ENCODE data around the gene TPRN. TPM values are rescaled to one million over a fixed set of nuclear protein-coding genes. Genes with fewer than 3 reads are reported as not detected.

The TPRN gene
- total and polyA plus RNA-seq, 7 donors = 3.0 to 80.5 (median 4.6) TPM

- TF ChIP-seq EP300 (IDR thresholded peaks at IDR 0.05) = no peak
- TF ChIP-seq, protein P1, sequence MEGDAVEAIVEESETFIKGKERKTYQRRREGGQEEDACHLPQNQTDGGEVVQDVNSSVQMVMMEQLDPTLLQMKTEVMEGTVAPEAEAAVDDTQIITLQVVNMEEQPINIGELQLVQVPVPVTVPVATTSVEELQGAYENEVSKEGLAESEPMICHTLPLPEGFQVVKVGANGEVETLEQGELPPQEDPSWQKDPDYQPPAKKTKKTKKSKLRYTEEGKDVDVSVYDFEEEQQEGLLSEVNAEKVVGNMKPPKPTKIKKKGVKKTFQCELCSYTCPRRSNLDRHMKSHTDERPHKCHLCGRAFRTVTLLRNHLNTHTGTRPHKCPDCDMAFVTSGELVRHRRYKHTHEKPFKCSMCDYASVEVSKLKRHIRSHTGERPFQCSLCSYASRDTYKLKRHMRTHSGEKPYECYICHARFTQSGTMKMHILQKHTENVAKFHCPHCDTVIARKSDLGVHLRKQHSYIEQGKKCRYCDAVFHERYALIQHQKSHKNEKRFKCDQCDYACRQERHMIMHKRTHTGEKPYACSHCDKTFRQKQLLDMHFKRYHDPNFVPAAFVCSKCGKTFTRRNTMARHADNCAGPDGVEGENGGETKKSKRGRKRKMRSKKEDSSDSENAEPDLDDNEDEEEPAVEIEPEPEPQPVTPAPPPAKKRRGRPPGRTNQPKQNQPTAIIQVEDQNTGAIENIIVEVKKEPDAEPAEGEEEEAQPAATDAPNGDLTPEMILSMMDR (IDR thresholded peaks at IDR 0.05) = no peak
- TF ChIP-seq POLR2A (IDR thresholded peaks at IDR 0.05) = no peak
- no peak for TF ChIP-seq POLR2AphosphoS5 (IDR thresholded peaks at IDR 0.05)
- no peaks in the 10 kb centered on the region for H3K36me3 ChIP-seq
- H3K4me3 ChIP-seq = peak within 1 kb of the TSS in 3 of 4 donors; percentile 27 to 42 (median 37)
- no peaks in the 10 kb centered on the region for H3K9me3 ChIP-seq
- peaks cover 56 to 89% (median 63%) of the 10 kb centered on the region in 3 donors for H3K27me3 ChIP-seq
- WGBS, 2 donors = 4 to 15% methylated on average over 41 of the region's 41 CpGs
- DNase-seq = no peak
- peaks cover 0 to 29% (median 29%) of the 10 kb centered on the region in 4 donors for H3K4me1 ChIP-seq
- H3K27ac ChIP-seq = no peak within 1 kb of the TSS
- intact Hi-C loops (cut with DNase I) = no loop called here
Measured at GRCh38 chr9:137169896-137170358, 30.6 kb downstream of the TPRN start, which contains the start of gene LRRC26. LRRC26 (minus strand) TSS chr9:137170051; CDS start chr9:137169943, 108 bp downstream.

DNA sequence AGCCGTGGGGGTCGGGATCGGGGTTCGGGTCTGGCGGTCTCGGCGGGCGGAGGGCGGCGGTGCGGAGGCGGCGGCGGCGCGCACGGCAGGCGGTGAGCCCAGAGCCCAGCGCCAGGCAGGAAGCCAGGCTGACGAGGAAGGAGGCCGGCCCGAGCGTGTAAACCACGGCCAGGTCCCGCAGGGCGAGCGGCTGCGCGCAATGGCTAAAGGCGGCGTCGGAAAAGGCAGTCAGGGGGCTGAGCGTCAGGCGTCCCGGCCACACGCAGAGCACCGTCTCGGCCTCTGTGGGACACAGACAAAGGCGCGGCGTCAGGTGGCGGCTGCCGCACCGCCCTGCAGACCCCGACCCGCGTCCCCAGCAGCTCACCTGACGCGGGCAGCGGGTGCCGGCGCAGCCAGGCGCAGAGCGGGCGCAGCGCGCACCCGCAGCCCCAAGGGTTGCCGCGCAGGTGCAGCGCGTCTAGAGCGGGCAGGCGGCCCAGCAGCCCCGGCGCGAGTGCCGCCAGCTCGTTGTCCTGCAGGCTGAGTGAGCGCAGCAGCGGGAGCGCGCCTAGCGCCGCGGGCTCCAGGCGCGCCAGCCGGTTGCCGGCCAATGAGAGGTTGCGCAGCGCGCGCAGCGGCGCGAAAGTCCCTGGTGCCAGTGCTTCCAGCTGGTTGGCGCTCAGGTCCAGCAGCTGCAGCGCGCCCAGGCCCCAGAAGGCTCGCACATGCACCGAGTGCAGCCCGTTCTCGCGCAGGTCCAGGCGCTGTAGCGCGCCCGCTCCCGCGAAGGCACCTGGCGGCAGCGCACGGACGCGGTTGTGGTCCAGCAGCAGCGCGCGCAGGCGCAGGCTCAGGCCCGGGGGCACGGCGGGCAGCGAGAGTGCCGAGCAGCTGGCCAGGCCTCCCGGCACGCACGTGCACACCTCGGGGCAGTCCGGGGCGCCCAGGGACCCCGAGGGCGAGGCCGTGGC lies 31.4 kb downstream of the TPRN start:
- peak overlapping the region in 3 of 4 donors; percentile 27 to 42 (median 37) for H3K4me3 ChIP-seq
- DNase-seq = no peak
- H3K27me3 ChIP-seq = peaks cover 62 to 97% (median 71%) of the 10 kb centered on the region in 3 donors
- intact Hi-C loops (cut with DNase I) = no loop called here
- TF ChIP-seq POLR2A (IDR thresholded peaks at IDR 0.05) = no peak
- TF ChIP-seq EP300 (IDR thresholded peaks at IDR 0.05) = no peak
- TF ChIP-seq, protein P1 (IDR thresholded peaks at IDR 0.05) = no peak
- no peak for TF ChIP-seq POLR2AphosphoS5 (IDR thresholded peaks at IDR 0.05)
- H3K9me3 ChIP-seq = no peaks in the 10 kb centered on the region
- WGBS, 2 donors = 0 to 1% methylated on average over 124 of the region's 124 CpGs
- no peak overlapping the region for H3K27ac ChIP-seq
- peaks cover 0 to 29% (median 29%) of the 10 kb centered on the region in 4 donors for H3K4me1 ChIP-seq
- H3K36me3 ChIP-seq = no peaks in the 10 kb centered on the region

GRCh38 chr9:137168573-137168903 lies 32.0 kb downstream of the TPRN start:
- intact Hi-C loops (cut with DNase I) = no loop called here
- H3K4me1 ChIP-seq = peaks cover 0 to 30% (median 29%) of the 10 kb centered on the region in 4 donors
- DNase-seq = no peak
- TF ChIP-seq POLR2AphosphoS5 (IDR thresholded peaks at IDR 0.05) (no peak), POLR2A (IDR thresholded peaks at IDR 0.05) (no peak), EP300 (IDR thresholded peaks at IDR 0.05) (no peak)
- TF ChIP-seq, protein P1 (IDR thresholded peaks at IDR 0.05) = no peak
- H3K27me3 ChIP-seq = peaks cover 69 to 100% (median 77%) of the 10 kb centered on the region in 3 donors
- H3K9me3 ChIP-seq = no peaks in the 10 kb centered on the region
- peak overlapping the region in 3 of 4 donors; percentile 27 to 42 (median 37) for H3K4me3 ChIP-seq
- H3K27ac ChIP-seq = no peak overlapping the region
- 0 to 1% methylated on average over 36 of the region's 36 CpGs for WGBS, 2 donors
- H3K36me3 ChIP-seq = no peaks in the 10 kb centered on the region

DNA sequence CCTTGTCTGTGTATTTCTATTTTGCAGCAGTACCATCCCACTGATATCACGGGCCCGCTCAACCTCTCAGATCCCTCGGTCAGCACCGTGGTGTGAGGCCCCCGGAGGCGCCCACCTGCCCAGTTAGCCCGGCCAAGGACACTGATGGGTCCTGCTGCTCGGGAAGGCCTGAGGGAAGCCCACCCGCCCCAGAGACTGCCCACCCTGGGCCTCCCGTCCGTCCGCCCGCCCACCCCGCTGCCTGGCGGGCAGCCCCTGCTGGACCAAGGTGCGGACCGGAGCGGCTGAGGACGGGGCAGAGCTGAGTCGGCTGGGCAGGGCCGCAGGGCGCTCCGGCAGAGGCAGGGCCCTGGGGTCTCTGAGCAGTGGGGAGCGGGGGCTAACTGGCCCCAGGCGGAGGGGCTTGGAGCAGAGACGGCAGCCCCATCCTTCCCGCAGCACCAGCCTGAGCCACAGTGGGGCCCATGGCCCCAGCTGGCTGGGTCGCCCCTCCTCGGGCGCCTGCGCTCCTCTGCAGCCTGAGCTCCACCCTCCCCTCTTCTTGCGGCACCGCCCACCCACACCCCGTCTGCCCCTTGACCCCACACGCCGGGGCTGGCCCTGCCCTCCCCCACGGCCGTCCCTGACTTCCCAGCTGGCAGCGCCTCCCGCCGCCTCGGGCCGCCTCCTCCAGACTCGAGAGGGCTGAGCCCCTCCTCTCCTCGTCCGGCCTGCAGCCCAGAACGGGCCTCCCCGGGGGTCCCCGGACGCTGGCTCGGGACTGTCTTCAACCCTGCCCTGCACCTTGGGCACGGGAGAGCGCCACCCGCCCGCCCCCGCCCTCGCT lies 32.6 kb downstream of the TPRN start:
- H3K27me3 ChIP-seq = peaks cover 75 to 100% (median 83%) of the 10 kb centered on the region in 3 donors
- no peak overlapping the region for H3K27ac ChIP-seq
- no peak for DNase-seq
- TF ChIP-seq POLR2AphosphoS5 (IDR thresholded peaks at IDR 0.05) (no peak), EP300 (IDR thresholded peaks at IDR 0.05) (no peak)
- TF ChIP-seq, protein P1 (IDR thresholded peaks at IDR 0.05) = no peak
- H3K9me3 ChIP-seq = no peaks in the 10 kb centered on the region
- H3K36me3 ChIP-seq = no peaks in the 10 kb centered on the region
- peaks cover 0 to 36% (median 35%) of the 10 kb centered on the region in 4 donors for H3K4me1 ChIP-seq
- intact Hi-C loops (cut with DNase I) = no loop called here
- WGBS, 2 donors = 3 to 7% methylated on average over 57 of the region's 57 CpGs
- H3K4me3 ChIP-seq = peak overlapping the region in 3 of 4 donors; percentile 27 to 42 (median 37)

Data from sigmoid colon (tissue), 7 donors.